Psoas muscle (tissue), 8 donors: ENCODE measurements around the gene SLCO3A1. TPM values are rescaled to one million over a fixed set of nuclear protein-coding genes. Genes with fewer than 3 reads are reported as not detected.

Source experiments
- ATAC-seq, 4 donors: fragments of 200-7000 bp; cut with Tn5 transposase; one replicate each; pipeline ENCODE4 v1.9.1; 2020; ENCODE audit warnings: moderate library complexity in 3 of 4, mild to moderate bottlenecking in 2 of 4
- DNase-seq, 2 donors: peaks; one replicate each; pipeline ENCODE4 v3.0.0-alpha.2; 2020
- H3K27ac ChIP-seq: fragments of 200-600 bp; one replicate; pipeline ENCODE4 v1.8.0; 2022
- H3K27me3 ChIP-seq, 3 donors: fragments of 200-600 bp in 1 of 3; one replicate each; pipeline versions ENCODE4 v1.6.1 to v1.8.0; 2013 to 2022; ENCODE audit warnings: low read length in 2 of 3, mild to moderate bottlenecking in 2 of 3, moderate library complexity in 1 of 3; ENCODE audit not compliant: insufficient read depth in 3 of 3
- H3K36me3 ChIP-seq, 2 donors: fragments of 200-600 bp in 1 of 2; one replicate each; pipeline versions ENCODE4 v1.6.1 to v1.8.0; 2013 to 2022; ENCODE audit warnings: low read depth in 1 of 2, mild to moderate bottlenecking in 1 of 2, moderate library complexity in 1 of 2; ENCODE audit not compliant: insufficient read depth in 1 of 2
- H3K4me1 ChIP-seq: fragments of 200-600 bp; one replicate; pipeline ENCODE4 v1.8.0; 2022
- H3K4me3 ChIP-seq: fragments of 200-600 bp; one replicate; pipeline ENCODE4 v1.8.0; 2022; ENCODE audit warnings: mild to moderate bottlenecking
- H3K9me3 ChIP-seq: fragments of 200-600 bp; one replicate; pipeline ENCODE4 v1.8.0; 2022
- WGBS, 3 donors: extraction: QIAGEN DNeasy Blood & Tissue Kit; methylation state at CpG; one replicate each; pipeline versions ENCODE4 v1.1.6 to v1.1.7; 2013; 5-methylcytosine and 5-hydroxymethylcytosine counted together
- intact Hi-C, 2 donors: fragments of 100-400 bp; cut with DNase I; formaldehyde crosslinking; loops; one replicate each; pipeline versions ENCODE4 v1.11.0 to v1.14.2; 2022
- polyA plus RNA-seq, 3 donors: library from polyadenylated mRNA; stranded (reverse); fragments of 200-250 nt; gene quantifications; one replicate each; pipeline ENCODE4 v1.2.3, GENCODE V29; 2013
- total RNA-seq, 4 donors: library from RNA; stranded (reverse); fragmentation: NEBNext Ultra II Directional in 2 of 4; extraction: Animal tissue kit (Norgen Biotek cat#: 25700) in 2 of 4; gene quantifications; one replicate each; pipeline versions ENCODE4 v1.2.1 to v1.2.4, GENCODE V29; 2021 to 2023
- TF ChIP-seq, protein P1 (sequence below): fragments of 200-600 bp; IDR thresholded peaks from one replicate; pipeline ENCODE4 v1.8.0; 2022; ENCODE audit warnings: antibody characterized with exemption
- donor health status: healthy with polysubstance abuse.
- donor health status: DM: no; HTN: no; CAD: no; lungs with moderate emphysema.
- donor health status: Bipolar disorder and iron deficiency.
- donor health status: healthy.
- donor health status: DM: yes; HTN: yes; CAD: no.
- donor health status: DM: no; HTN: no; CAD: no.
- donor health status: DM: no; HTN: no; CAD: no.
- donor health status: DM: yes; HTN: yes; CAD: no.

The SLCO3A1 gene
- total and polyA plus RNA-seq, 7 donors, result 3.5 to 10.3 (median 9.4) TPM

DNA sequence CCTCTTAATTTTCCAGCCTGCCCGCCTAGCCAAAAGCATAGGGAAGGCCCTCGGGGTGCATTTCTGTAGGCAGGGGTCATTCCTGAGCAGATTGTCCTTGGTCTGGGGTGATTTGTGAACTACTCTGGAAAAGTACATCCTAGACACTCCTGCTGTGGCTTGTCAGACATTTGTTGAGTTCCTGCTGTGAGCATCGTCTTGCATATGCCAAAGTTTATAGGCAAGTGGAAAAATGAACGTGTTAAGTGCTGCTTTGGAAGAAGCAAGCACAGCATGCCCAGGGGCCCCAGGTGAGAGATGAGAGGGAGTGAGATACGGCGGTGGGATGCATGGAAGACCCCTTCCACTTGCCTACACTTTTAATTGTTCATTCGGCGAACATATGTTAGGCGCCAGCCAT is 302.4 kb downstream of the SLCO3A1 start:
- TF ChIP-seq, protein P1, sequence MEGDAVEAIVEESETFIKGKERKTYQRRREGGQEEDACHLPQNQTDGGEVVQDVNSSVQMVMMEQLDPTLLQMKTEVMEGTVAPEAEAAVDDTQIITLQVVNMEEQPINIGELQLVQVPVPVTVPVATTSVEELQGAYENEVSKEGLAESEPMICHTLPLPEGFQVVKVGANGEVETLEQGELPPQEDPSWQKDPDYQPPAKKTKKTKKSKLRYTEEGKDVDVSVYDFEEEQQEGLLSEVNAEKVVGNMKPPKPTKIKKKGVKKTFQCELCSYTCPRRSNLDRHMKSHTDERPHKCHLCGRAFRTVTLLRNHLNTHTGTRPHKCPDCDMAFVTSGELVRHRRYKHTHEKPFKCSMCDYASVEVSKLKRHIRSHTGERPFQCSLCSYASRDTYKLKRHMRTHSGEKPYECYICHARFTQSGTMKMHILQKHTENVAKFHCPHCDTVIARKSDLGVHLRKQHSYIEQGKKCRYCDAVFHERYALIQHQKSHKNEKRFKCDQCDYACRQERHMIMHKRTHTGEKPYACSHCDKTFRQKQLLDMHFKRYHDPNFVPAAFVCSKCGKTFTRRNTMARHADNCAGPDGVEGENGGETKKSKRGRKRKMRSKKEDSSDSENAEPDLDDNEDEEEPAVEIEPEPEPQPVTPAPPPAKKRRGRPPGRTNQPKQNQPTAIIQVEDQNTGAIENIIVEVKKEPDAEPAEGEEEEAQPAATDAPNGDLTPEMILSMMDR, result no peak
- Histone ChIP-seq H3K27ac (no peak overlapping the region), H3K9me3 (no peaks in the 10 kb centered on the region), H3K36me3 (no peaks in the 10 kb centered on the region), H3K27me3 (no peaks in the 10 kb centered on the region), H3K4me1 (no peaks in the 10 kb centered on the region), H3K4me3 (no peak overlapping the region)
- DNase-seq (no peak), ATAC-seq (no peak)
- intact Hi-C loops, result no loop called here
- 87 to 91% (median 90%) methylated on average over 9 of the region's 9 CpGs for whole genome bisulfite sequencing, 3 donors

DNA sequence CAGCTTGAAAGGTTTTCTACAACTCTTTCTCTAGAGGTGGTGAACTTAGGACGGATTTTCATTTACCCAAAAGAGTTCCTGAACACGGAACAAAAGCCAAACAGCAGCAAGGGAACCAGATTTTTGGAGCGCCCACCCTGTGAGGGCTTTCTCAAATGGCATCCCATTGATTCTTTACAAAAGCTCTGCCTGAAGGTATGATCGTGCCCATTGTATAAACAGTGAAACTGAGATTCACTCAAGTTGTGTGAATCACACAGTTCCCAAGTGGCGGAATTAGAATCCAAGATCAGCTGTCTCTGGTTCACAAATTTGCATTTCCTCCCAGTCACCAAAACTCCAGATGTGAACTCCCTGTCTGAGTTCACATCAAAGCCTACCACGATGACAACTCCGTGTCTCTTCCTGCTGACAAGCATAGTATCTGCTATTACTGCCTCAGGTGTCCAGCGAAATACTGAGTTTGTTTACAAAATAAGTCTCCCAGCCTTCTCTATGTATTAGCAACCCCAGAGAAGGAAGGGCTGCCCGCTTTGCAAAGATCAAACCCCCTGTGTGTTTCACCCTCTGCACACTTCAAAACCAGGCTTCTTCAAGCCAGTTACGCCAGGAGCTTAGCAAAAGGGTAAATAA is 304.3 kb downstream of the SLCO3A1 start:
- no peaks in the 10 kb centered on the region for H3K9me3 ChIP-seq
- no peaks in the 10 kb centered on the region for H3K27me3 ChIP-seq
- ATAC-seq, result no peak
- H3K4me3 ChIP-seq, result no peak overlapping the region
- TF ChIP-seq, protein P1, result no peak
- H3K36me3 ChIP-seq, result peaks cover 0 to 1% of the 10 kb centered on the region in 2 donors
- no peak for DNase-seq
- intact Hi-C loops, result no loop called here
- H3K27ac ChIP-seq, result no peak overlapping the region
- no peaks in the 10 kb centered on the region for H3K4me1 ChIP-seq
- 91 to 93% (median 91%) methylated on average over 10 of the region's 10 CpGs for WGBS, 3 donors

DNA sequence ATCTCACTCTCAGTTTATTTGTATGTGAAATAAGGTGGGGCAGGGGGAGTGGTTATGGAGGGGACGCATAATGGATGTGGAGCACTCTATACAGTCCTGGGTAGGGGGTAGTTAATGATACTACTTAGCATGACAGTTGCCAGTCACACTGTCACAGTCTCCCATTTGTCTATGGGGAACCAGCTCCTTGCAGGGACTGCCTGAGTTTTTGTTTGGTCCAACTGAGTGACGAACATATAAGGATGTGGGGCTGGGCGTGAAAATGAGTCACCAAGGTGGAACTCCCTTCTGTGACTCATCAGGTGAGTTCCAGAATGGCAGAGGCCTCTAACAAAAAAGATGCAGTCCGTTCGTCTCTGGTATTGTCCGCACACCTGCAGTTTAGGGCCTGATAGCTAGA is 304.9 kb downstream of the SLCO3A1 start:
- TF ChIP-seq, protein P1, result no peak
- no peak overlapping the region for H3K27ac ChIP-seq
- 84 to 90% (median 87%) methylated on average over 6 of the region's 6 CpGs for WGBS, 3 donors
- peaks cover 0 to 5% of the 10 kb centered on the region in 2 donors for H3K36me3 ChIP-seq
- intact Hi-C loops, result no loop called here
- no peaks in the 10 kb centered on the region for H3K4me1 ChIP-seq
- no peaks in the 10 kb centered on the region for H3K9me3 ChIP-seq
- ATAC-seq, result no peak
- H3K27me3 ChIP-seq, result no peaks in the 10 kb centered on the region
- no peak overlapping the region for H3K4me3 ChIP-seq
- DNase-seq, result no peak

DNA sequence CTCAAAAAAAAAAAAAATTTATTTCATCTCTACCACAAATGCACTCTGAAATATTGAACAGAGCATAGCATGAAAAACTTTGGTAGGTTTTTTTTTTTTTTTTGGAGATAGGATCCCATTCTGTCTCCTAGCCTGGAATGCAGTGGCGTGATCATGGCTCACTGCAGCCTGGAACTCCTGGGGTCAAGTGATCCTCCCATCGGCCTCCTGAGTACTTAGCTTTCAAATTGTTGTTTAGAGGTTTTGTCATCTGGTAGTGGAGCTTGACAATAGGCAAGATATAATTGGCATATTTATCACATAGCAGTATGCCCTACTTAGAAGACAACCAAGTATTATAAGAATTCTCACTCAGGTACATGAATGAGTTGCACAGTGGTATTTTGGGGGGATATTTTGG is 306.0 kb downstream of the SLCO3A1 start:
- ATAC-seq (no peak), DNase-seq (no peak)
- H3K36me3 ChIP-seq, result peaks cover 0 to 5% of the 10 kb centered on the region in 2 donors
- no peak overlapping the region for H3K27ac ChIP-seq
- no peaks in the 10 kb centered on the region for H3K4me1 ChIP-seq
- no peak overlapping the region for H3K4me3 ChIP-seq
- no peaks in the 10 kb centered on the region for H3K27me3 ChIP-seq
- TF ChIP-seq, protein P1, result no peak
- intact Hi-C loops, result loop anchor here in 1 of 2 donors (1.0 kb wide), 1 partner anchor 15 kb away; no protein-coding TSS in a partner anchor
- 80 to 86% (median 86%) methylated on average over 2 of the region's 2 CpGs for WGBS, 3 donors
- H3K9me3 ChIP-seq, result no peaks in the 10 kb centered on the region
